Gastrocnemius medialis (tissue), 4 donors: ENCODE data around the gene B3GNT7.
"Not testable (repeated sequence)": the region's sequence is repeated elsewhere in the genome, so short reads cannot be mapped to it uniquely, and the experiment has no call there.

Experiments
- POLR2A ChIP-seq, 2 donors: fragments of 450-650 bp; IDR thresholded peaks; one replicate each; pipeline ENCODE4 v1.6.1; 2017; ENCODE audit warnings: antibody characterized with exemption in 2 of 2, mild to moderate bottlenecking in 2 of 2, moderate library complexity in 2 of 2
- TF ChIP-seq, protein P1 (sequence below), 5 experiments: fragments of 450-650 bp in 3 of 5; fragments of 200-600 bp in 2 of 5; sonication (generic) in 2 of 5; IDR thresholded peaks in 4 of 5; conservative IDR thresholded peaks in 1 of 5; 1 replicate in 4 of 5; 2 replicates in 1 of 5; pipeline ENCODE4 v1.5.1; 2016 to 2019; ENCODE audit warnings: antibody characterized with exemption in 5 of 5, mild to moderate bottlenecking in 3 of 5, moderate library complexity in 3 of 5

DNA sequence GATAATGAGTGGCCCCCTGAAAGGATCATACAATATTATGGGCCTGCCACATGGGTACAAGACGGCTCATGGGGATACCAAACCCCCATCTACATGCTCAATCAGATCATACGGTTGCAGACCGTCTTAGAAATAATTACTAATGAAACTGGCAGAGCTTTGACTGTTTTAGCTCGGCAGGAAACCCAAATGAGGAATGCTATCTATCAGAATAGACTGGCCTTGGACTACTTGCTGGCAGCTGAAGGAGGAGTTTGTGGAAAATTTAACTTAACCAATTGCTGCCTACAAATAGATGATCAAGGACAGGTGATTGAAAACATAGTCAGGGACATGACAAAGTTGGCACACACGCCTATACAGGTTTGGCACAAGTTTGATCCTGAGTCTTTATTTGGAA is 12.2 kb downstream of the B3GNT7 start:
- TF ChIP-seq, protein P1, sequence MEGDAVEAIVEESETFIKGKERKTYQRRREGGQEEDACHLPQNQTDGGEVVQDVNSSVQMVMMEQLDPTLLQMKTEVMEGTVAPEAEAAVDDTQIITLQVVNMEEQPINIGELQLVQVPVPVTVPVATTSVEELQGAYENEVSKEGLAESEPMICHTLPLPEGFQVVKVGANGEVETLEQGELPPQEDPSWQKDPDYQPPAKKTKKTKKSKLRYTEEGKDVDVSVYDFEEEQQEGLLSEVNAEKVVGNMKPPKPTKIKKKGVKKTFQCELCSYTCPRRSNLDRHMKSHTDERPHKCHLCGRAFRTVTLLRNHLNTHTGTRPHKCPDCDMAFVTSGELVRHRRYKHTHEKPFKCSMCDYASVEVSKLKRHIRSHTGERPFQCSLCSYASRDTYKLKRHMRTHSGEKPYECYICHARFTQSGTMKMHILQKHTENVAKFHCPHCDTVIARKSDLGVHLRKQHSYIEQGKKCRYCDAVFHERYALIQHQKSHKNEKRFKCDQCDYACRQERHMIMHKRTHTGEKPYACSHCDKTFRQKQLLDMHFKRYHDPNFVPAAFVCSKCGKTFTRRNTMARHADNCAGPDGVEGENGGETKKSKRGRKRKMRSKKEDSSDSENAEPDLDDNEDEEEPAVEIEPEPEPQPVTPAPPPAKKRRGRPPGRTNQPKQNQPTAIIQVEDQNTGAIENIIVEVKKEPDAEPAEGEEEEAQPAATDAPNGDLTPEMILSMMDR (IDR thresholded peaks at IDR 0.05 in 4 of 5, conservative IDR thresholded peaks at IDR 0.05 in 1 of 5), result not testable (repeated sequence)
- TF ChIP-seq POLR2A (IDR thresholded peaks at IDR 0.05), result not testable (repeated sequence)
